Measurements from ENCODE around the gene TRIM33.

GRCh38 chr1:114435088-114435715 is 75.8 kb downstream of the TRIM33 start:
- TF ChIP-seq CTCF (IDR thresholded peaks at IDR 0.05; ENCODE audit: low read depth, low read length) (no peak), POLR2A (IDR thresholded peaks at IDR 0.05; ENCODE audit: extremely low read depth, insufficient read length) (no peak)

Data from NB4 (cell line).